IMR-90 (cell line): Measurements from ENCODE around the gene TMCC1. TPM values are rescaled to one million over a fixed set of nuclear protein-coding genes. Genes with fewer than 3 reads are reported as not detected.

Experiments used
- ATAC-seq: fragments of 200-7000 bp; cut with Tn5 transposase; 2 replicates; pipeline ENCODE4 v1.9.1; 2020; ENCODE audit warnings: low read depth, mild to moderate bottlenecking, moderate library complexity
- BruUV-seq: library from RNA; stranded (reverse); fragments of 400-500 nt; replicated peaks from 2 replicates; lab custom pipeline; 2021; lab: Mats Ljungman, UMichigan
- CTCF ChIA-PET: fragments of 300-600 bp; formaldehyde crosslinking; extraction: SDS; loops from one replicate; lab custom pipeline; 2021; ENCODE audit warnings: antibody characterized with exemption; lab: Yijun Ruan, JAX
- POLR2A ChIA-PET: fragments of 300-600 bp; sonication (Branson Sonifier 250); formaldehyde crosslinking; loops from one replicate; lab custom pipeline; 2022; ENCODE audit warnings: antibody characterized with exemption; ENCODE audit not compliant: unreplicated experiment; lab: Charles Lee
- DNase-seq: peaks from one replicate; pipeline ENCODE4 v3.0.0; 2013
- H2AFZ ChIP-seq: replicated peaks from 2 replicates; pipeline ENCODE3; 2013; ENCODE audit warnings: low read length, mild to moderate bottlenecking; ENCODE audit not compliant: poor library complexity
- H2AK5ac ChIP-seq: 2 replicates; pipeline ENCODE4 v1.6.1; 2013; ENCODE audit warnings: low read depth, low read length, inconsistent platforms
- H2AK9ac ChIP-seq: replicated peaks from 2 replicates; pipeline ENCODE3; 2013; ENCODE audit warnings: mild to moderate bottlenecking, low read depth, low read length, moderate library complexity; ENCODE audit not compliant: poor library complexity
- H2BK120ac ChIP-seq: 2 replicates; pipeline ENCODE4 v1.6.1; 2013; ENCODE audit warnings: low read depth, low read length, inconsistent platforms
- H2BK15ac ChIP-seq: 3 replicates; pipeline ENCODE4 v1.6.1; 2013; ENCODE audit warnings: low read depth, low read length, inconsistent platforms
- H2BK20ac ChIP-seq: 2 replicates; pipeline ENCODE4 v1.6.1; 2013; ENCODE audit warnings: low read depth, mild to moderate bottlenecking, inconsistent platforms, low read length, moderate library complexity
- H2BK5ac ChIP-seq: 2 replicates; pipeline ENCODE4 v1.6.1; 2013; ENCODE audit warnings: mild to moderate bottlenecking, low read depth, low read length, inconsistent platforms; ENCODE audit not compliant: poor library complexity, severe bottlenecking
- H3K14ac ChIP-seq: replicated peaks from 2 replicates; pipeline ENCODE4 v1.6.1; 2013; ENCODE audit warnings: low read depth, low read length, inconsistent platforms
- H3K18ac ChIP-seq: 2 replicates; pipeline ENCODE4 v1.6.1; 2013; ENCODE audit warnings: low read depth, low read length, control low read depth
- H3K23ac ChIP-seq: 2 replicates; pipeline ENCODE4 v1.6.1; 2013; ENCODE audit warnings: low read depth, low read length, inconsistent platforms
- H3K27ac ChIP-seq: 2 replicates; pipeline ENCODE4 v1.5.1; 2013; ENCODE audit warnings: mild to moderate bottlenecking, control low read depth, low read length; ENCODE audit not compliant: insufficient read depth
- H3K27me3 ChIP-seq: 2 replicates; pipeline ENCODE4 v1.6.1; 2013; ENCODE audit warnings: low read length; ENCODE audit not compliant: control insufficient read depth, insufficient read depth
- H3K36me3 ChIP-seq: 2 replicates; pipeline ENCODE4 v1.6.1; 2013; ENCODE audit warnings: low read length, mixed read lengths; ENCODE audit not compliant: control insufficient read depth, insufficient read depth
- H3K4ac ChIP-seq: 2 replicates; pipeline ENCODE4 v1.6.1; 2013; ENCODE audit warnings: low read depth, low read length, inconsistent platforms
- H3K4me1 ChIP-seq: 2 replicates; pipeline ENCODE4 v1.6.1; 2013; ENCODE audit warnings: low read length, mixed read lengths; ENCODE audit not compliant: control insufficient read depth, insufficient read depth
- H3K4me2 ChIP-seq: 2 replicates; pipeline ENCODE4 v1.6.1; 2013; ENCODE audit warnings: low read depth, mild to moderate bottlenecking, control low read depth, low read length, moderate library complexity
- H3K4me3 ChIP-seq: 2 replicates; pipeline ENCODE4 v1.5.1; 2013; ENCODE audit warnings: low read depth, mild to moderate bottlenecking, control low read depth, low read length, moderate library complexity; ENCODE audit not compliant: insufficient read depth
- H3K56ac ChIP-seq: 2 replicates; pipeline ENCODE4 v1.6.1; 2013; ENCODE audit warnings: low read length, inconsistent platforms; ENCODE audit not compliant: insufficient read depth; ENCODE audit errors: extremely low read depth
- H3K79me1 ChIP-seq, 2 experiments: 2 replicates each; pipeline ENCODE4 v1.6.1; 2013; ENCODE audit warnings: low read length in 2 of 2, inconsistent platforms in 1 of 2, low read depth in 1 of 2
- H3K9ac ChIP-seq: 2 replicates; pipeline ENCODE4 v1.6.1; 2013; ENCODE audit warnings: low read depth, low read length, control low read depth
- H3K9me1 ChIP-seq: 2 replicates; pipeline ENCODE4 v1.6.1; 2013; ENCODE audit warnings: low read length, inconsistent platforms; ENCODE audit not compliant: insufficient read depth
- H3K9me3 ChIP-seq: 2 replicates; pipeline ENCODE4 v1.6.1; 2013; ENCODE audit warnings: low read length; ENCODE audit not compliant: control insufficient read depth, insufficient read depth
- H4K20me1 ChIP-seq: 2 replicates; pipeline ENCODE4 v1.6.1; 2013; ENCODE audit warnings: low read length, inconsistent platforms; ENCODE audit not compliant: insufficient read depth
- H4K5ac ChIP-seq: 2 replicates; pipeline ENCODE4 v1.6.1; 2013; ENCODE audit warnings: mild to moderate bottlenecking, low read depth, low read length, control low read depth
- H4K8ac ChIP-seq, 2 experiments: 2 replicates each; pipeline ENCODE4 v1.6.1; 2013; ENCODE audit warnings: low read depth in 2 of 2, low read length in 2 of 2, control low read depth in 1 of 2, inconsistent platforms in 1 of 2
- H4K91ac ChIP-seq: 2 replicates; pipeline ENCODE4 v1.6.1; 2013; ENCODE audit warnings: low read depth, low read length, inconsistent platforms; ENCODE audit not compliant: insufficient read depth
- CEBPB ChIP-seq: IDR thresholded peaks from 2 replicates; pipeline ENCODE4 v1.6.1; 2012; ENCODE audit warnings: low read depth, low read length, improper control_type of control experiment
- CTCF ChIP-seq: conservative IDR thresholded peaks from 2 replicates; pipeline ENCODE4 v1.5.1; 2012; ENCODE audit warnings: mild to moderate bottlenecking, low read depth, low read length, improper control_type of control experiment
- MAZ ChIP-seq: IDR thresholded peaks from 2 replicates; pipeline ENCODE4 v1.6.1; 2012; ENCODE audit warnings: low read depth, mild to moderate bottlenecking, low read length, improper control_type of control experiment, moderate library complexity, borderline replicate concordance
- NFE2L2 ChIP-seq: fragments of 150-350 bp; IDR thresholded peaks from 2 replicates; pipeline ENCODE4 v1.6.1; 2016; ENCODE audit warnings: low read depth, mild to moderate bottlenecking, low read length
- RCOR1 ChIP-seq: IDR thresholded peaks from 2 replicates; pipeline ENCODE4 v1.6.1; 2012; ENCODE audit warnings: mild to moderate bottlenecking, low read length, improper control_type of control experiment; ENCODE audit not compliant: insufficient replicate concordance
- SMC3 ChIP-seq: fragments of 150-350 bp; IDR thresholded peaks from 2 replicates; pipeline ENCODE4 v1.6.1; 2016; ENCODE audit warnings: low read depth, mild to moderate bottlenecking, antibody characterized with exemption, low read length, moderate library complexity
- WGBS, 2 experiments: methylation state at CpG; one replicate each; pipeline versions ENCODE4 v1.1.5 to v1.1.7; 2013; ENCODE audit warnings: missing lambda C conversion rate in 2 of 2; ENCODE audit not compliant: insufficient read length in 1 of 2; ENCODE audit errors: extremely low coverage in 2 of 2; 5-methylcytosine and 5-hydroxymethylcytosine counted together
- dilution Hi-C: fragments of 300-500 bp; cut with HindIII; formaldehyde crosslinking; loops from one replicate; pipeline ENCODE4 v1.14.3; 2018; ENCODE audit warnings: low sequenced_read_pairs; ENCODE audit not compliant: unreplicated experiment
- in situ Hi-C: fragments of 300-500 bp; cut with MboI; formaldehyde crosslinking; loops from 3 replicates; pipeline ENCODE4 v1.14.3; 2019; ENCODE audit warnings: low sequenced_read_pairs, inconsistent platforms, mixed read lengths
- intact Hi-C: fragments of 100-400 bp; cut with micrococcal nuclease; formaldehyde crosslinking; loops from 2 replicates; pipeline ENCODE4 v1.10.0; 2022
- polyA plus RNA-seq, 3 experiments: library from polyadenylated mRNA; depleted of rRNA; stranded (reverse); fragments of >200 nt; gene quantifications; 2 replicates each; pipeline ENCODE4 v1.2.3, GENCODE V29; 2012; ENCODE audit warnings: low replicate concordance in 1 of 3
- total RNA-seq: library from RNA; depleted of rRNA; stranded (reverse); fragments of >200 nt; gene quantifications from 2 replicates; pipeline ENCODE4 v1.2.3, GENCODE V29; 2012

Gene TMCC1
- total and polyA plus RNA-seq, 2 of the 4 experiments (the other 2 are of a cell fraction), result 5.0 to 7.3 TPM

GRCh38 chr3:129612534-129613366 is 280.8 kb downstream of the TMCC1 start:
- H2AK5ac ChIP-seq, result peak overlapping the region; percentile 94
- 0 out of 2 replicates have a peak overlapping the region, but pooled peaks have one; percentile 1 for H3K18ac ChIP-seq
- peak overlapping the region; percentile 13; the same call in 1 of the 2 replicates for H3K23ac ChIP-seq
- H3K9me3 ChIP-seq, result no peaks in the 10 kb centered on the region
- H3K4me2 ChIP-seq, result no peak overlapping the region
- ATAC-seq, result no peak
- H3K56ac ChIP-seq, result peak overlapping the region; percentile 10; the same call in 1 of the 2 replicates
- peak overlapping the region; percentile 83 for H2AFZ ChIP-seq
- peak overlapping the region; percentile 2 for H2BK5ac ChIP-seq
- intact Hi-C loops (no loop called here), dilution Hi-C loops (no loop called here), in situ Hi-C loops (loop anchor here (25.0 kb wide), 1 partner anchor 225 kb away; no protein-coding TSS in a partner anchor)
- 73% methylated on average over 7 of the region's 16 CpGs; no CpG with 5 or more reads in 1 of the 2 experiments for WGBS, 2 experiments
- peaks cover 16% of the 10 kb centered on the region for H3K9me1 ChIP-seq
- H3K4ac ChIP-seq, result peak overlapping the region; percentile 79
- peak overlapping the region; percentile 83 for H2AK9ac ChIP-seq
- ChIA-PET CTCF (interaction anchor here (0.8 kb wide), 1 partner anchor 122 kb away, joined by 3 read pairs; no protein-coding TSS in a partner anchor), POLR2A (no interaction called here)
- no peaks in the 10 kb centered on the region for H4K20me1 ChIP-seq
- no peaks in the 10 kb centered on the region; a peak in 1 of 4 replicates for H3K79me1 ChIP-seq
- peak overlapping the region; percentile 84 for H4K91ac ChIP-seq
- no peaks in the 10 kb centered on the region for H3K27me3 ChIP-seq
- H3K4me3 ChIP-seq, result no peak overlapping the region
- H2BK15ac ChIP-seq, result peak overlapping the region; percentile 83; the same call in 2 of the 3 replicates
- no TSS peak for BruUV-seq
- peak; percentile 20 for DNase-seq
- H3K9ac ChIP-seq, result no peak overlapping the region
- peak; percentile 55 for TF ChIP-seq RCOR1
- no peak for TF ChIP-seq CTCF
- no peak for TF ChIP-seq MAZ
- no peak for TF ChIP-seq NFE2L2
- no peak for TF ChIP-seq SMC3
- TF ChIP-seq CEBPB, result no peak
- no peaks in the 10 kb centered on the region for H3K36me3 ChIP-seq
- H2BK120ac ChIP-seq, result peak overlapping the region; percentile 88
- no peak overlapping the region; the same call in 1 of the 2 replicates for H4K5ac ChIP-seq
- no peak overlapping the region for H3K27ac ChIP-seq
- H3K14ac ChIP-seq, result peak overlapping the region; percentile 87
- peak overlapping the region; percentile 82 for H2BK20ac ChIP-seq
- peaks cover 14% of the 10 kb centered on the region for H3K4me1 ChIP-seq
- H4K8ac ChIP-seq, result peak overlapping the region; percentile 13 to 66; a peak in 2 of 4 replicates
